Ishikawa (cell line): Measurements from ENCODE around the gene SLC25A18.

Experiments used
- CEBPB ChIP-seq: IDR thresholded peaks from 2 replicates; pipeline ENCODE4 v1.6.1; 2012
- FOXM1 ChIP-seq: IDR thresholded peaks from 2 replicates; pipeline ENCODE4 v1.6.1; 2012; ENCODE audit warnings: low read depth, borderline replicate concordance
- MAX ChIP-seq: IDR thresholded peaks from 2 replicates; pipeline ENCODE4 v1.6.1; 2012
- NFIC ChIP-seq: IDR thresholded peaks from 2 replicates; pipeline ENCODE4 v1.6.1; 2012
- RAD21 ChIP-seq: IDR thresholded peaks from 2 replicates; pipeline ENCODE4 v1.6.1; 2012; ENCODE audit warnings: low read depth
- TAF1 ChIP-seq: IDR thresholded peaks from 2 replicates; pipeline ENCODE4 v1.6.1; 2012; ENCODE audit warnings: low read depth, mild to moderate bottlenecking

- TF ChIP-seq RAD21: no peak
- TF ChIP-seq MAX: no peak
- no peak for TF ChIP-seq FOXM1
- TF ChIP-seq CEBPB: no peak
- no peak for TF ChIP-seq NFIC
- TF ChIP-seq TAF1: no peak
These were observed 39.4 kb upstream of the SLC25A18 start for GRCh38 chr22:17523925-17524324.
